GM11168 (cell line): ENCODE data around the gene CBFB.

Experiments
- in situ Hi-C: fragments of 300-500 bp; cut with MboI; formaldehyde crosslinking; loops from one replicate; pipeline ENCODE4 v1.12.0; 2022; ENCODE audit warnings: low sequenced_read_pairs; ENCODE audit not compliant: unreplicated experiment

Gene CBFB

DNA sequence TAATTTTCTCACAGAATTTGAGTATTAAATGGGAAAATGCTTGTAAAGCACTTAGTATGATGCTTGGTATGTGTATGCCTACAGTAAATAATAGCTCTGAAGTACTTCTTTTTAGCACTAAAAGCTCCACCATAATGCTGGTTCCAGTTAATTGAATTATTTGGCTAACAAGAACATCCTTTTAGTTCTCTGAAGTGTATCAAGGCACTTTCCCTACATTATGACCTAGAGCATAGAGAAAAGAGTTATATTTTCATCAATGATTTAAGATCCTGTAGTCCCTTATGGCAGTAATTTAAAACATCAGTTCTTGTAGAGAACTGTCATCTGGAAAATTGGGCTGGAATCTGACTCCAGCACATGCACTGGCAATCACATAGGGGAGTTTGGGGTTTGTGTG lies 58.9 kb downstream of the CBFB start:
- in situ Hi-C loops: no loop called here

DNA sequence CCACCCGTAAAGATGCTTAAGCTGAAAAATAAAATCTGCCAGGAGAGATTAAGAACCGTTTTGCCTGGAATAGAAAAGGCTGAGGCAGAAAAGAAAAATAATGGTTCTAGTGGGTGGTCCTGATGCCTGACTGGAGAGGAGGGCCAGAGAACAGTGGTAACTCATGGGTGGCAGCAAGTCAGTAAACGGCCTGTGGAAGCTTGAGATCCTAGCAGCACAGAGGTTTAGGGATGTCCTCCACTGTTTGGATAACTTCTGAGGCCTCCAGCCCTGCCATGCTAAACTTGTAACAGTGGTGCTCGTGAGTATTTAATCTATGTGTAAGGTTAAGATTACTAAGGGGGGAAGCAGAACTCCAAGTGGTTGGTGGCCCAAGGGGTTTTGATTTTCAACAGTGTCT lies 59.6 kb downstream of the CBFB start:
- in situ Hi-C loops: no loop called here

DNA sequence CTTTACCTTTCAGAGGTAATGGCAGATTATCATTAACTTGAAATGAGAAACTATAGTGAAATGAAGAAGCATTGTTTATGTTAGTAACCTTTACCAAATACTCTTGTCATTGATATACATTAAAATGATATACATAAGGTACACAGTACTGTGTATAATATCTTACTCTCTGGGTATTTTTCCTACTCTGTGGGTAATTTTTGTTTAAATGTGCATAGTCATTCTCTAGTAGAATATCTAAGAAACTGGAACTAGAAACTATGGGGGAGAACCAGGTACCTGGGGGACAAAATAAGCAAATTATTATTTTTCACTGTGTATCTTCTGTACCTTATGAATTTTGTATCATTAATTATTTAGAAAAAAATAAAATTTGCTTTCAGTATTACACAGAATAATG lies 60.2 kb downstream of the CBFB start:
- in situ Hi-C loops: no loop called here

DNA sequence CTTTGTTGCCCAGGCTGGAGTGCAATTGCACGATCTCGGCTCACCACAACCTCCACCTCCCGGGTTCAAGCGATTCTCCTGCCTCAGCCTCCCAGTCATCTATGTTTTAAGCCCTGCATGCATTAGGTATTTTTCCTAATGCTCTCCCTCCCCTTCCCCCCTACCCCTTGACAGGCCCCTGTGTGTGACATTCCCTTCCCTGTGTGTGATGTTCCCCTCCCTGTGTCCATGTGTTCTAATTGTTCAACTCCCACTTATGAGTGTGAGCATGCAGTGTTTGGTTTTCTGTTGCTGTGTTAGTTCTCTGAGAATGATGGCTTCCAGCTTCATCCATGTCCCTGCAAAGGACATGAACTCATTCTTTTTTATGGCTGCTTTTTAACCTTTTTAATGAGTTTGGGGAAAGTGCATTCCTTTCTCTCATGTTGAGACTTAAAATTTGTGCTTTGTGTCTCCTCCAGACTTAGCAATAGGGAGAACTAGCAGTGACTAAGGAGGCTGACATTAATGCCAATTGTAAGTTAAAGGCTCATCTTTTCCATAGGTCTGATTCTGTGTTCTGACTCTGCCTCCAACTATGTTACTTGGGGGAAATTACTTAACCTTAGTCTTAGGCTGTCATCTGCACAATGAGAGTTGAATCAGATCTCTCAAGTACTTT lies 63.1 kb downstream of the CBFB start:
- in situ Hi-C loops: no loop called here

DNA sequence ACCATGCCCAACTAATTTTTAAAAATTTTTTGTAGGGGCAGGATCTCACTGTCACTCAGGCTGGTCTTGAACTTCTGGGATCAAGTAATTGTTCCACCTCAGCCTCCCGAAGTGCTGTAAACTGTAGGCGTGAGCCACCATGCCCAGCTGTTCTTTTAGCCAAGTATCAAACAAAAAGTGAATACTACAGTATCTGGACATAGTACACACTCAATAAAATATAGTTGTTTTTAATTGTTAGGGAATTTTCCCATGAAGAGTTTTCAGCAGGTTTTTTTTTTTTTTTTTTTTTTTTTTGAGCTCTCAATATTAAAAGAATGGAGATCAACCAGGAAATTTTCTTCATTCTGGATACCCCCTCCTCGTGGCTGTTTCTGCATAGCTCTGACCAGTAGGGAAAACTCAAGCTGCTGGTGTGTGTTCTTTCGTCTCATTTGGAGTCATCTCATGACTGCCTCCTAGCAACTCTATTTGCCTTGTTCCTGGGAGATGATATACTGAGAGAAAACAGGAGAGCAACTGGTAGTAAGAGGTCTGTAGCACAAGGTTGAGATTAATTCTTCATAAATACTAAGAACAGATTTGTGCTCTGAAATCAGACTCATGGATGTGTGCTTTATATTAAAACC lies 64.3 kb downstream of the CBFB start:
- in situ Hi-C loops: no loop called here

DNA sequence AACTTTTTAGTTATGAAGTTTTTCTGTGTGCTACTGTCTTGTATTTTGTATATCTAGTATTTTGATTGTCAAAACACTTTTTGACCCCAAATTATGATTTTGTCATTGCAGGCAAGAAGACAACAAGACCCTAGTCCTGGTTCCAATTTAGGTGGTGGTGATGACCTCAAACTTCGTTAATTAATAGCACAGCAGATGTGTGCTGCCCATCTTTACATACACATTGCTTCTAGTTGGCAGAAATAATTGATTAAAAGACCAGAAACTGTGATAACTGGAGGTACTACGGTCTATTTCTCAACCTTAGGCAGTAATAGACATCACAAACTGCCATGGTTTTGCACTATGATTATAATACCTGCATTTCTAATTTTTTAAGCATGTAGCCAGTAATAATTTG lies 69.7 kb downstream of the CBFB start:
- in situ Hi-C loops: no loop called here

DNA sequence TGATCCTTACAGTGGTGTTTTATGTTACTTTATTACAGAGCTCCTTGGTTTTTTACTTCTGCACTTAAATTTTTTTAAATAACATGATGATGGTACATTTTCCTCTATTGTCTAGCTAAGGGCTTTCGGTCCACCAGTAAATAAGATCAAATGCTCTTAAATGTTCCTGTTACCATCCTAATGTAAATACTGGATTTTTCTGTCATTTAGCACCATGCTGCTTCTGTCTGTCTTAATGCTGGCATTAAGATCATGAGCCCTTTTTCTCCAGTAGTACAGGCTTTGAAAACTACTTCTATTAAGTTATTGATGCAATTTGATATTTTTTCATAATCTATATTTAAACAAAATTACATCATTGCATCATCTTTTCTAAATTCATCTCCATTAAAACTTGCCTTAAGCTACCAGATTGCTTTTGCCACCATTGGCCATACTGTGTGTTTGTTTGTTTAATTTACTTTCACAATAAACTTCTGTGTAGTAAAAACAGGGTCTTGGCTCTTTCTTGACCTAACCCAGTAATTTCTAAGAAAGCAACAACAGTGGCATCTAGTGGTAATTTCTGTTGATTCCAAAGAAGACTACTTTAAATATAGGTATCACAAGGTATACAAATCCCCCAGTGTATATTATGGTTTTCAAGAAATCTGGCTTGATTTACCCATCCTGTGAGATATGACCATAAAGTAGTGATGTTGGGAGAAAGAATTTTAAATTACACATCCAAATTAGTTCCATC lies 71.8 kb downstream of the CBFB start:
- in situ Hi-C loops: loop anchor here (10.0 kb wide), 1 partner anchor 76 kb away; the partner anchor contains the start of gene CBFB

DNA sequence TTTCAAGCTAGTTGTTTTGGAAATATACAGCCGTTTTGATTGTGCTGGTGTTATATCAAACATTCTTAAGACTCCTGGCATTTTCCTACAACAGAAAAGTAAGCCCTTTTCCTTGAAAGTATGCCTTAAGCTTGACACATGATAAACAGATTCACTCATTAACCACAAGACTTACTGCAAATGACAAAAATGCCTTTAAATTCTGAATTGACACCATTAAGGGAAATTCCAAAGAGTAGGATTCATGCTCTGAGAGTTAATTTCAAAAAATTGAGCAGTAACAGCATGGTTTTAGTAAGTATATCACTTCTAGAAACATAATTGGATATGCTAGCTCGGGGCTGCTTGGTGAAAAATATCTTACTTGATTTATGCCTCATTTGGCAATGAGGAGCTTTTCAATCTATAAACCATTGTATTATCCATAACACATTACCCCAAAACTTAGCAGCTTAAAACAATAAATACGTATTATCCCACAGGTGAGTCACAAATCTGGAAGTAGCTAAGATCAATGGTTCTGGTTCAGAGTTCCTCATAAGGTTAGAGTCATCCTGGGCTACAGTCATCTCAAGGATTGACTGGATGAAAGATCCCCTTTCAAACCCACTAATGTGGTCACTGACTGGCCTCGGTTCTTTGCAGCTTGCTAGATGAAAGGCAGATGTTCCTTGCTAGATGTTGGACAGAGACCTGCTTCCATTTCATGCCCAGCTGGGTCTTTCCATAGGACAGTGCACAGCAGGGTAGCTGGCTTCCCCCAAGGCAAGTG lies 72.5 kb downstream of the CBFB start:
- in situ Hi-C loops: loop anchor here (10.0 kb wide), 1 partner anchor 77 kb away; the partner anchor contains the start of gene CBFB

DNA sequence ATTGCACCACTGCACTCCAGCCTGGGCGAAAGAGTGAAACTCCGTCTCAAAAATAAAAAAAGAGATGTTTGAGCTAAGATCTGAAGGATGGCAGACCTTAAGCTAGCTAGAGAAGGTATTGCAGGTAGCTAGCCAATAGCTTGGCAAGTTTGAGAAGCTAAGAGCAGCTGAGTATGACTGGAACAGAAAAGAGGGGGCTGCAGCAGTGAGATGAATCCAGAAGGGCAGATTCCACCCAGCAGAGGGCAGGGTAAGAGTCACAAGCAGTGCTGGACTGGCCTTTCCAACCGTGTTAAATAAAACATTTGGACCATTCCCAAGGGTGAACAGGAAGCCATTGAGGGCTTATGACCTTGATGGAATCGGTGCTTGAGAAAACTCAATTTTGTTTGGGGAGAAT lies 75.1 kb downstream of the CBFB start:
- in situ Hi-C loops: loop anchor here (10.0 kb wide), 1 partner anchor 79 kb away; the partner anchor contains the start of gene CBFB

DNA sequence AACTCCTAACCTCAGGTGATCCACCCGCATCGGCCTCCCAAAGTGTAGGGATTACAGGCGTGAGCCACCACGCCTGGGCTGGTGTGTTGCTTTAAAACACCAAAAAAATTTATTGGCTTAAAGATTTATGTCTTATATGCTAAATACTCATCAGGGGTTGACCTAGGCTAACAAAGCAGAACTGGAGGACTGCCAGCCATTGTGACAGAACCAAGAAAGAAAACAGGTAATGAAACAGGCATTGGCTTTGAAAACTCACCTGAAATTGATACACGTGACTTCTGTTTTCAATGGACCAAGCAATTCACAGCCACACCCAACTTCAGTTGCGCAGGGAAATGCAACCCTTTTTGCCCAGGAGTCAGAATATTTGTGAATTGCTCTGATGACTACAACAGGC lies 75.9 kb downstream of the CBFB start:
- in situ Hi-C loops: loop anchor here (10.0 kb wide), 1 partner anchor 80 kb away; the partner anchor contains the start of gene CBFB

DNA sequence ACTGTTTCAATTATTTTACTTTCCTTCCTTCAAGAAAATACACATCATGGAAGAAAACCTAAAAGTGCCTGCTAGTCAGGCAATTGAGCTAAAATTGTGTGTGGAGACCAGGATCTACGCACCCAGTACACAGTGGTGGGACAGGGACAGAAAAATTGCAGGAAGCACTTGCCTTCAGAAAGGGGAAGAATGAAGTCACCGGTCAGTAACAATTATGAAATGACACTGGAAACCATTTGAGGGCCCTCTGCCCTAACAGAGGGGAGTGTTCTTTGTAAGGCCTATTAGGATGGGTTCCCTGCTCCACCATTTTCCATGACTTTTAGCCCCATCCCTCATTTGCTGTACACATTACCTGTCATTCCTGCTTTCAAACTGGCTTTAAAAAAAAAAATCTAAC lies 76.3 kb downstream of the CBFB start:
- in situ Hi-C loops: loop anchor here (10.0 kb wide), 1 partner anchor 80 kb away; the partner anchor contains the start of gene CBFB

DNA sequence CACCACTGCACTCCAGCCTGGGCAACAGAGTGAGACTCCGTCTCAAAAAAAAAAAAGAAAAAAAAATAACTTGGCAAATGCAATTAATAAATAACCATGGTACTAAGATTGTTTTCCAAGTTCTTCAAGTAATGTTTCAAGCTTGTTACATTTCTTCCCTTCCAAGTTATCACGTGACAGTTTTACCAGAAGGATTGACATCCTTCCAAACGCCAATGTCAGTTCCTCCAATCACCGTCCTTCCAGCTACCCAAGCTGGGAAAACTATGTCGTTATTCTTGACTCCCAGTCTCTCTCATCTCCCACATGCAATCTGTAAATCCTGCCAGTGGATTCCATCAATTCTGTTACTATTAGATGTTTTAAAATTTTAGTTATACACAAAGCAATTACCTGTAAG lies 76.9 kb downstream of the CBFB start:
- in situ Hi-C loops: loop anchor here (10.0 kb wide), 1 partner anchor 81 kb away; the partner anchor contains the start of gene CBFB

DNA sequence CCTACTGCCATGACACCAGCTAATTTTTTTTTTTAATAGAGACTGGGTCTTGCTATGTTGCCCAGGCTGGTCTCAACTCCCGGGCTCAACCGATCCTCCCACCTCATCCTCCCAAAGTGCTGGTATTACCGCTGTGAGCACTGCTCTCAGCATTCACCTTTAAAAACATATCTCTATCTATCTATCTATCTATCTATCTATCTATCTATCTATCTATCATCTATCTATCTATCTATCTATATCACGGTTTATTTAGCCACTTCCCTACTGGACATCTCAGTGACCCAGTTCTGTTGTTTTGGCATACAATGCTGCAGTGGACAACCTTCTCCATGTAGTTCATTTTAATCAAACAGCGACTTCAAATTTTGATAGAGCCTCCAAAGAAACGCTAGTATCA lies 79.5 kb downstream of the CBFB start:
- in situ Hi-C loops: loop anchor here (10.0 kb wide), 1 partner anchor 84 kb away; the partner anchor contains the start of gene CBFB

DNA sequence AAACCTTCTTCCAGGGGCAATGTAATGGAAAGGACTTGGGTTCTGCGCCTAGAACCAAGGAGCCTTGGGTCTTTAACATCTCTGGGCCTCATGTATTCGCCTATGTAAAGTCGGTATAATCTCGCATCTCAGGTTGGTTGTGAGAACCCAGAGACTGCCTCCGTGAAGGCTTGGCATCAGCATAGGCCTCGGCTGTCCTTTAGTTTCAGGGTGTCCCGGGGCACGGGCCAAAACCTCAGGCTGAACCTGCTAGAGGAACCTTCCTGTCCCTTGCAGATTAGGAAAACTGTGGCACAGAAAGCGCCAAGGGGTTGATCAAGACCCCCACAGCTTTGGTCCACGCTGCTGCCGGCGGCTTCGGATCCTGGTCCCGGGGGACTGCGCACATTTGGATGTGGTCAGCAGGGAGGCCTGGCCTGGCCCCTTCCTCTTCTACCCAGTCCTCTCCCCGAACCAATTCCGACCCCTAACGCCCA lies 80.0 kb downstream of the CBFB start:
- in situ Hi-C loops: loop anchor here (10.0 kb wide), 1 partner anchor 84 kb away; the partner anchor contains the start of gene CBFB

DNA sequence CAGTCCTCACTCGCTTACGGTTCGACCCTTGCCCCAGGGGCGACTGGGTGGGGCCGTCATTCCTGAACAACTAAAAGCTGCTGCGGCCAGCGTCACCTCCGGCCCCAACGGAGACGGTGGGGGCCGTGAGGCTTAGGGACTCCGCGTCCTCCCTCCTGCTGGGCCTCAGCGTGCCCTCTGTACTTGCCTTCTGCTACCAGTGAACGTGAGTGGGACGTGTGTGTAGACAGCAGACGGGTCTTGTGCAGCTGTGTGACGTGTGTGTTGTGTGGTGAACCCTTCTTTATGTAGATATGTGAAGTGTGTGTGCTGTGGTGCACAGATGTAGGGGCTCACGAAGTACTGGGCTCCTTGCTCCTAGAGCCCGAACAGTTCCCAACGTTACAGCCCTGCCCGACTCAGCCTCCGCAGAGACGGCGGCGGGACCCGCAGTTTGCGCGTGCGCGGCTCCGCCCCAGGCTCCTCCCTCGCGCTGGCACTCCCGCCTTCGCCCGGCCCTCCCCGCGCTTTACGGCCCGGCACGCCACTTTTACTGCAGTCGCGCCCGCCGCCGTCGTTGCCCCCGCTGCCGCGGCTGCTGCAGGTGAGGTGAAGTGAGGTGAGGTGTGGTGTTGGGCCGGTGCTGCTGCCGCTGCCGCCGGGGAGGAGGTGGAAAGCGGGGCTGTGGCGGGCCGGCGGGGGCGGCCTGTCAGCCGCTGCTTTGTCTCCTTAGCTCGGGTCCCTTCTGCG lies 80.6 kb downstream of the CBFB start, which contains the start of gene PHAF1:
Gene PHAF1, plus strand, starts transcription at position 535 of the 729 bp plus-strand sequence. CDS start 235 bp downstream, outside the sequence.
- in situ Hi-C loops: loop anchor here (10.0 kb wide), 1 partner anchor 85 kb away; the partner anchor contains the start of gene CBFB

DNA sequence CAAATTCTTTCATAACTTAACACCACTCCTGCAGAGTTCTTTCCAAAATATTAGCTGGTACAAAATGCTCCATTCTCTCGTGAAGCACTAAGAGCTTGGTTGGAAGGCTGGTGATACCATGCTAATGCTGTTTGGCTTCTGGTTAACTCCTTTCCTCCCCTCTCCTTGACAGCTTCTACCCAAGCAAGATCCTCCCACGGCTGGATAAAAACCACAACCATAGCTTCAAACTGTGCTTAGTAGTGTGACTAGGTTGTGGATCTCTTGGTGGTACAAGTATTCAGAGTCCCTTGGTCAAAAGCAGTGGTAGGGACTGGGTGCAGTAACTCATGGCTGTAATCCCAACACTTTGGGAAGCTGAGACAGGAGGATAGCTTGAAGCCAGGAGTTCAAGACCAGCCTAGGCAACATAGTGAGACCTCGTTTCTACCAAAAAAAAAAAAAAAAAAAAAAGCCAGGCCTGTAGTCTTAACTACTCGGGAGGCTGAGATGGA lies 83.0 kb downstream of the CBFB start:
- in situ Hi-C loops: no loop called here

DNA sequence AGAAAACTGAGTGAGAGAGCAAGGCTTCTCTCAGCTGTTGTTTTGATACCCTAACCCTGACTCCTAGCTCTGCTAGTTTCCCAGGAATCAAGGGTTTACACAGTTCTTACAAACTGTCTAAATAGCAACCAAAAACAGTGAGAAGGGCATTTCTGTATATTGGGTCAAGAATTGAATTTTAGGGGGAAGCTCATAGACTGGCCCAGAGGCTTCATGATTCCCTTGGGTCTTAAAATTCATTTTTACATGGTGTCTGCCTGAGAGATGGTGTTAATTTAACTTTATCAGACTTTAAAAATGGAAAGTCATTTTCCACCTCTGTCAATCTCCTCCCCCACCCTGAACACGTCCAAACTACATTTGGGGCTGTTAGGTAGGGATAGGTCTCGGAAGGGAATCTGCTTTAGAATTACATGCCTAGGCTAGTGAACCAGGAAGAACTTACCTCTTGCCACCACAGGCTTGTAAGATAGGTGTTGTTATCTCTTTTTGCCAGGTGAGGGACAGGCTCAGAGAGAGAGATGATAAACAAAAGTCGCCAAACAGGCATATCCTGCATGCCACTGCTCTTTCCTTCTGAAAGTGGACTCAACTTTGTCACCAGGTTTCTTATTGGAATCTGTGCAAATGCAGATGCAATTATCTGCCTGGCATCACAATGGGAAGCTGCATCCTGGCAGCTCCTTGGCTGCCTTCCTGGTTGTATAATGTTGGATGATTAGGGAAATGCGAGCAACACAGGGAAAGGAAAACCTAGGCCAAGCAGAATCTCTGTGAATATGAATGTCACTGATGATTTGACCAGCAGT lies 83.8 kb downstream of the CBFB start:
- in situ Hi-C loops: no loop called here

DNA sequence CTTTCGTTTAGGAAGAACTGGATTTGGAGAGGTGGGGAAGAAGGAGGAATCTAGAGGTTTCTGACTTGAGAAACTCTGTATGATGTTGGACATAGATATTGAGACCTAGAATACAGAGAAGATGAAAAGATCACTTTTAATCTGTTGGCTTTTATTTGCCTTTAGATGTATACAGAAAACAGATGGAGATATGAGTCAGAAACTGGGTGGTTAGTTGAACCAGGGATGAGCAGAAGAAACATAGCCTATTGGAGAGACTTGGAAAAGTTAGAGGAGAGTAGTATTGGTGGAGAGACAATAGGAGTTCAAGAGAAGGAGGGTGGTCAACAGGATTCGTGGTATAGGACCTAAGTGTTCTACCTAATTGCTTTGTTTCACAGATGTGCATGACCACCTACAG lies 85.8 kb downstream of the CBFB start:
- in situ Hi-C loops: no loop called here
